Transverse colon (tissue), 4 donors: Measurements from ENCODE around the gene FBXL15. TPM values are rescaled to one million over a fixed set of nuclear protein-coding genes. Genes with fewer than 3 reads are reported as not detected.

Experiments
- DNase-seq: peaks from one replicate; pipeline ENCODE4 v3.0.0-alpha.2; 2019
- H3K27ac ChIP-seq, 4 donors: fragments of 200-600 bp; sonication (generic); 2 replicates each; pipeline ENCODE4 v1.5.1; 2016 to 2018; ENCODE audit warnings: inconsistent platforms in 4 of 4
- H3K27me3 ChIP-seq: fragments of 200-600 bp; sonication (generic); 2 replicates; pipeline ENCODE4 v1.5.1; 2017; ENCODE audit warnings: inconsistent platforms
- H3K36me3 ChIP-seq, 4 donors: fragments of 200-600 bp; sonication (generic); 2 replicates each; pipeline ENCODE4 v1.5.1; 2017 to 2019; ENCODE audit warnings: inconsistent platforms in 4 of 4
- H3K4me1 ChIP-seq, 4 donors: fragments of 200-600 bp; sonication (generic); 2 replicates each; pipeline ENCODE4 v1.5.1; 2017 to 2020; ENCODE audit warnings: inconsistent platforms in 4 of 4
- H3K4me3 ChIP-seq, 4 donors: fragments of 200-600 bp; sonication (generic); 1 replicate in 1 of 4; 2 replicates in 3 of 4; pipeline versions ENCODE4 v1.5.1 to v1.6.1; 2017 to 2019; ENCODE audit warnings: inconsistent platforms in 4 of 4
- H3K9me3 ChIP-seq, 2 donors: fragments of 200-600 bp; sonication (generic); 2 replicates each; pipeline ENCODE4 v1.5.1; 2017 to 2019; ENCODE audit warnings: inconsistent platforms in 2 of 2
- CTCF ChIP-seq, 5 experiments: fragments of 200-600 bp in 3 of 5; fragments of 450-650 bp in 2 of 5; sonication (generic) in 3 of 5; IDR thresholded peaks; 1 replicate in 2 of 5; 2 replicates in 3 of 5; pipeline ENCODE4 v1.5.1; 2016 to 2017; ENCODE audit warnings: antibody characterized with exemption in 5 of 5, inconsistent platforms in 3 of 5, mild to moderate bottlenecking in 2 of 5, moderate library complexity in 1 of 5
- EP300 ChIP-seq: sonication (generic); formaldehyde crosslinking; IDR thresholded peaks from one replicate; pipeline ENCODE4 v1.6.1; 2017; ENCODE audit warnings: antibody characterized with exemption, low read depth
- POLR2A ChIP-seq: fragments of 450-650 bp; IDR thresholded peaks from one replicate; pipeline ENCODE4 v1.6.1; 2016; ENCODE audit warnings: antibody characterized with exemption, mild to moderate bottlenecking, moderate library complexity
- POLR2AphosphoS5 ChIP-seq, 3 donors: sonication (generic); formaldehyde crosslinking; IDR thresholded peaks; one replicate each; pipeline ENCODE4 v1.6.1; 2016; ENCODE audit warnings: antibody characterized with exemption in 3 of 3
- WGBS, 2 donors: methylation state at CpG; one replicate each; pipeline ENCODE4 v1.1.5; 2018; ENCODE audit warnings: low coverage in 1 of 2; 5-methylcytosine and 5-hydroxymethylcytosine counted together
- in situ Hi-C, 4 donors: fragments of 200-750 bp; cut with MboI; loops; one replicate each; pipeline versions ENCODE4 v1.15.0 to v1.15.1; 2017; ENCODE audit warnings: low sequenced_read_pairs in 3 of 4, low pct_ligation_motif_present in 1 of 4, low pct_unique_long_range_greater_than_20kb in 1 of 4
- intact Hi-C: fragments of 100-400 bp; cut with DNase I; formaldehyde crosslinking; loops from one replicate; pipeline ENCODE4 v1.15.1; 2023; ENCODE audit warnings: low total_unique reads
- total RNA-seq, 4 donors: library from RNA; depleted of rRNA; stranded (reverse); fragments of >200 nt; gene quantifications; one replicate each; pipeline ENCODE4 v1.1.0, GENCODE V29; 2016

FBXL15 gene
- total RNA-seq, 4 donors from 2014 or later, result 16.7 to 56.3 (median 46.0) TPM

GRCh38 chr10:102404361-102405107 lies 16.1 kb upstream of the FBXL15 start:
- peaks cover 14 to 18% (median 16%) of the 10 kb centered on the region in 4 donors for H3K4me1 ChIP-seq
- H3K4me3 ChIP-seq, result no peak overlapping the region

GRCh38 chr10:102405108-102405571 lies 15.5 kb upstream of the FBXL15 start:
- WGBS, 2 donors, result 71% methylated on average over 19 of the region's 19 CpGs; no CpG with 5 or more reads in 1 of the 2 donors
- intact Hi-C loops (no loop called here), in situ Hi-C loops (no loop called here)
- H3K4me1 ChIP-seq, result peaks cover 11 to 15% (median 14%) of the 10 kb centered on the region in 4 donors
- no peaks in the 10 kb centered on the region for H3K36me3 ChIP-seq
- no peak for DNase-seq
- H3K4me3 ChIP-seq, result no peak overlapping the region
- H3K27me3 ChIP-seq, result peaks cover 26% of the 10 kb centered on the region
- peak overlapping the region; percentile 47 to 99 (median 90) for H3K27ac ChIP-seq
- no peaks in the 10 kb centered on the region for H3K9me3 ChIP-seq
- TF ChIP-seq EP300, result no peak
- no peak for TF ChIP-seq POLR2A
- no peak for TF ChIP-seq POLR2AphosphoS5 (IDR thresholded peaks at IDR 0.05)
- TF ChIP-seq CTCF (IDR thresholded peaks at IDR 0.05), result no peak

More at GRCh38 chr10:102404361-102405107, 16.1 kb upstream of the FBXL15 start:
- Histone ChIP-seq H3K27me3 (peaks cover 20% of the 10 kb centered on the region), H3K36me3 (no peaks in the 10 kb centered on the region), H3K27ac (peak overlapping the region; percentile 27 to 99 (median 90)), H3K9me3 (no peaks in the 10 kb centered on the region)
- 82% methylated on average over 17 of the region's 17 CpGs; no CpG with 5 or more reads in 1 of the 2 donors for WGBS, 2 donors
- in situ Hi-C loops (no loop called here), intact Hi-C loops (no loop called here)
- TF ChIP-seq CTCF (IDR thresholded peaks at IDR 0.05) (no peak), POLR2A (no peak), EP300 (no peak), POLR2AphosphoS5 (IDR thresholded peaks at IDR 0.05) (no peak)
- no peak for DNase-seq

- in situ Hi-C loops (no loop called here), intact Hi-C loops (no loop called here)
- H3K27ac ChIP-seq, result peak overlapping the region; percentile 47 to 99 (median 90)
These were observed 15.0 kb upstream of the FBXL15 start for GRCh38 chr10:102405632-102406031.

More at GRCh38 chr10:102405632-102406031, 15.0 kb upstream of the FBXL15 start:
- Histone ChIP-seq H3K27me3 (peaks cover 31% of the 10 kb centered on the region), H3K9me3 (no peaks in the 10 kb centered on the region), H3K4me1 (peaks cover 11 to 17% (median 16%) of the 10 kb centered on the region in 4 donors), H3K36me3 (no peaks in the 10 kb centered on the region), H3K4me3 (no peak overlapping the region)
- DNase-seq, result no peak
- WGBS, 2 donors, result 70 to 71% methylated on average over 4 to 6 of the region's 6 CpGs
- TF ChIP-seq POLR2AphosphoS5 (IDR thresholded peaks at IDR 0.05) (no peak), CTCF (IDR thresholded peaks at IDR 0.05) (no peak), EP300 (no peak), POLR2A (no peak)
